ENCODE measurements around the gene FGF11. TPM values are rescaled to one million over a fixed set of nuclear protein-coding genes. Genes with fewer than 3 reads are reported as not detected.

FGF11 gene
- total and polyA plus RNA-seq, 2 experiments from 2014 or later, result 0.36 TPM; not detected in 1

DNA sequence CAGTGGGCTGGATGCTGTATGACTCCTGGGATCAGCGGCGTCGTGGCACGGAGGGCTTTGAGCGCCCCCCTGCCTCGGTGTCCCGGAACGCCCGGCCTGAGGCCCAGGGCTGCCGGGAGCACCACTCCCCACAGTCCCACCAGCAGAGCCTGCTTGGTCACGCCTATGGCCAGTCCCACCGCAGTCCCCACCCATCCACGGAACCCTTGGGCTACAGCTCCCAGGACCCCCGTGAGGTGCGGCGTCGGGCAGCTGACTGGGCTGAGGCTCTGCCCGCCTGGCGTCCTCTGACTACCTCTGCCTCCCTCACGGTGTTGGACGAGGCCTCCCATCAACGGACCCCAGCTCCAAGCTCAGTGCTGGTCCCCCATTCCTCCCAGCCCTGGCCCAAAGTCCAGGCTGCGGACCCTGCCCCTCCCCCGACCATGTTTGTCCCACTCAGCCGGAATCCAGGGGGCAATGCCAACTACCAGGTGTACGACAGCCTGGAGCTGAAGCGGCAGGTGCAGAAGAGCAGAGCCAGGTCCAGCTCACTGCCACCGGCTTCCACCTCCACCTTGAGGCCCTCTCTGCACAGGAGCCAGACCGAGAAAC lies 12.3 kb upstream of the FGF11 start:
- Histone ChIP-seq H3K27ac (no peak overlapping the region), H3K79me2 (ENCODE audit: insufficient read depth) (no peaks in the 10 kb centered on the region), H2AFZ (no peak overlapping the region), H3K9me3 (ENCODE audit: low read depth) (no peaks in the 10 kb centered on the region), H3K36me3 (ENCODE audit: low read depth) (no peaks in the 10 kb centered on the region), H3K4me2 (ENCODE audit: unreplicated experiment) (no peak overlapping the region), H3F3A (ENCODE audit: insufficient read depth) (peaks cover 8% of the 10 kb centered on the region; the same call in 1 of the 2 replicates), H3K27me3 (replicated peaks; ENCODE audit: insufficient read depth) (no peaks in the 10 kb centered on the region), H3K9ac (no peak overlapping the region), H3K9me2 (ENCODE audit: insufficient read depth) (no peaks in the 10 kb centered on the region), H3K4me1 (ENCODE audit: insufficient read depth) (no peaks in the 10 kb centered on the region; the same call in 1 of the 2 replicates), H3K4me3 (no peak overlapping the region), H4K20me1 (ENCODE audit: insufficient read depth) (no peaks in the 10 kb centered on the region)
- in situ Hi-C loops (cut with MboI), result no loop called here
- DNase-seq, result no peak
- TF ChIP-seq EZH2 (IDR thresholded peaks at IDR 0.05; ENCODE audit: insufficient read depth, poor library complexity, severe bottlenecking) (no peak), EZH2phosphoT487 (IDR thresholded peaks at IDR 0.05; ENCODE audit: insufficient read depth, low read depth) (no peak)
- 87 to 89% methylated on average over 16 to 29 of the region's 29 CpGs for WGBS, 2 experiments (ENCODE audit: low coverage in 1 of 2, low lambda C conversion rate in 2 of 2, missing lambda C conversion rate in 2 of 2)

DNA sequence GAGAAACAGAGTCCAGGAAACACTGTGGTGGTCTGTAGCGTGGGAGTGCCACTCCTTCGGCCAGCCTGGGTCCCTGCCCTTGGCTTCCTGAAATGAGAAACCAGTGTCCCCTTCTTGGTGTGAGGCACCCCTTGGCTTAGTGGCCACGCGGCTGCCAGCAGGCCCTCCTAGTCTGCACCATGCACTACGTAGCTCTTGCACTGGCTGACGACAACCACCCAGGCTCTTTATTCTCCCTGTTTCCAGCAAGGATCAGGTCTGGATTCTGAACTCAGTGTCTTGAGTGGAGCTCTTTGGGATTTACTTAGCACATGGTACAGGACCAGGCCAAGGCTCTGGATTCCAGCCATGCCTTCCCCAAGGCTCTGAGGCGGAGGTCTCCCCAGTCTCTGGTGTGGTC lies 11.8 kb upstream of the FGF11 start:
- TF ChIP-seq EZH2phosphoT487 (IDR thresholded peaks at IDR 0.05; ENCODE audit: insufficient read depth, low read depth), result no peak
- TF ChIP-seq EZH2 (IDR thresholded peaks at IDR 0.05; ENCODE audit: insufficient read depth, poor library complexity, severe bottlenecking), result no peak
- 66 to 88% methylated on average over 7 of the region's 7 CpGs for WGBS, 2 experiments (ENCODE audit: low coverage in 1 of 2, low lambda C conversion rate in 2 of 2, missing lambda C conversion rate in 2 of 2)
- in situ Hi-C loops (cut with MboI), result no loop called here

DNA sequence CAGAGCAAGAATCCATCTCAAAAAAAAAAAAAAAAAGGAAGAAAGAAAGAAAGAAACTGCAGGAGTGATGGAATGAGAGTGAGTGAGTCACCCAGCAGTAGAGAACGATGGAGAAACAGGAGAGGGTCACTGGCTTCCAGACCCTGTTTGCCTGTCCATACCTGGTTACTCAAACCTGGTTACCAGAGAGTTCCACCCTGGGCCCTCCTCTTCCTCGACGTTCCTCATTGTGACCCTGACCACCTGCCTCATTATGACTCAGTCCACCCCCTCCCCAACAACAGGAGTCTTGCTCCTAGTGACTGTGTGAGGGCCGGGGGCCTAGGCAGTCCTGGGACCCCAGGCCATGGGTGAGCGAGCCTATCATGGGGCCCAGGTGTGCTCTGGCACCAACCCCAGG lies 10.8 kb upstream of the FGF11 start, which contains the start of gene SPEM3:
Gene SPEM3, plus strand, starts transcription at position 301 of the 400 bp plus-strand sequence. Its CDS starts 46 bp downstream, at position 347.
- no peak within 1 kb of the TSS for H3K4me3 ChIP-seq
- peak; percentile 15 for DNase-seq
- in situ Hi-C loops (cut with MboI), result no loop called here
- H3K27ac ChIP-seq, result no peak within 1 kb of the TSS
- H3K4me1 ChIP-seq (ENCODE audit: insufficient read depth), result no peaks in the 10 kb centered on the region; the same call in 1 of the 2 replicates
- no peak within 1 kb of the TSS for H3K9ac ChIP-seq
- 51 to 72% methylated on average over 5 of the region's 5 CpGs for WGBS, 2 experiments (ENCODE audit: low coverage in 1 of 2, low lambda C conversion rate in 2 of 2, missing lambda C conversion rate in 2 of 2)
- H3F3A ChIP-seq (ENCODE audit: insufficient read depth), result peaks cover 8% of the 10 kb centered on the region; the same call in 1 of the 2 replicates
- H3K9me2 ChIP-seq (ENCODE audit: insufficient read depth), result no peaks in the 10 kb centered on the region
- no peak within 1 kb of the TSS for H2AFZ ChIP-seq
- H3K36me3 ChIP-seq (ENCODE audit: low read depth), result no peaks in the 10 kb centered on the region
- no peak for TF ChIP-seq EZH2 (IDR thresholded peaks at IDR 0.05; ENCODE audit: insufficient read depth, poor library complexity, severe bottlenecking)
- no peaks in the 10 kb centered on the region for H3K9me3 ChIP-seq (ENCODE audit: low read depth)
- no peaks in the 10 kb centered on the region for H3K79me2 ChIP-seq (ENCODE audit: insufficient read depth)
- H3K4me2 ChIP-seq (ENCODE audit: unreplicated experiment), result no peak within 1 kb of the TSS
- no peaks in the 10 kb centered on the region for H4K20me1 ChIP-seq (ENCODE audit: insufficient read depth)
- no peaks in the 10 kb centered on the region for H3K27me3 ChIP-seq (replicated peaks; ENCODE audit: insufficient read depth)

More for the DNA sequence above, 11.8 kb upstream of the FGF11 start:
- H3K4me3 ChIP-seq, result no peak overlapping the region
- no peaks in the 10 kb centered on the region for H3K36me3 ChIP-seq (ENCODE audit: low read depth)
- no peak overlapping the region for H3K4me2 ChIP-seq (ENCODE audit: unreplicated experiment)
- H3K79me2 ChIP-seq (ENCODE audit: insufficient read depth), result no peaks in the 10 kb centered on the region
- no peak overlapping the region for H2AFZ ChIP-seq
- H3K9me3 ChIP-seq (ENCODE audit: low read depth), result no peaks in the 10 kb centered on the region
- no peak for DNase-seq
- H4K20me1 ChIP-seq (ENCODE audit: insufficient read depth), result no peaks in the 10 kb centered on the region
- H3K27ac ChIP-seq, result no peak overlapping the region
- peaks cover 8% of the 10 kb centered on the region; the same call in 1 of the 2 replicates for H3F3A ChIP-seq (ENCODE audit: insufficient read depth)
- H3K9ac ChIP-seq, result no peak overlapping the region
- no peaks in the 10 kb centered on the region for H3K9me2 ChIP-seq (ENCODE audit: insufficient read depth)
- H3K27me3 ChIP-seq (replicated peaks; ENCODE audit: insufficient read depth), result no peaks in the 10 kb centered on the region
- H3K4me1 ChIP-seq (ENCODE audit: insufficient read depth), result no peaks in the 10 kb centered on the region; the same call in 1 of the 2 replicates

DNA sequence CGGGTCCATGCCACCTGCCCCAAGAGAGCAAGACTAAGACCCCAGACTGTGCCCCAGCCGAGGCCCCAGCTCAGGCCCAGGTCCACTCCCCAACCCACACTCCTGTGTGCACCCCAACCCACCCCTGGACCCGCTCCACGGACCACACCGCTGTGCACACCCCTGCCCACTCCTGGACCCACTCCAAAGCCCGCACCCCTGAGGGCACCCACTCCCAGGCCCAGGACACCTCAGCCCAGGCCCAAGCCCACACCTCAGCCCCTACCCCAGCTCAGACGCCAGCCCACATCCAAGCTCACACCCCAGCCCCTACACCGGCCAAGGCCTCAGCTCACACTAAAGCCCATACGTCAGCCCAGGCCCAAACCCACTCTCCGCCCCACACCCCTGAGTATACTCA lies 9.6 kb upstream of the FGF11 start:
- TF ChIP-seq EZH2 (IDR thresholded peaks at IDR 0.05; ENCODE audit: insufficient read depth, poor library complexity, severe bottlenecking) (no peak), EZH2phosphoT487 (IDR thresholded peaks at IDR 0.05; ENCODE audit: insufficient read depth, low read depth) (no peak)
- no peak overlapping the region for H3K4me3 ChIP-seq
- H3K9me3 ChIP-seq (ENCODE audit: low read depth), result no peaks in the 10 kb centered on the region
- no peak overlapping the region for H3K9ac ChIP-seq
- H3K4me2 ChIP-seq (ENCODE audit: unreplicated experiment), result no peak overlapping the region
- in situ Hi-C loops (cut with MboI), result no loop called here
- H3K79me2 ChIP-seq (ENCODE audit: insufficient read depth), result no peaks in the 10 kb centered on the region
- no peaks in the 10 kb centered on the region for H3K9me2 ChIP-seq (ENCODE audit: insufficient read depth)
- H2AFZ ChIP-seq, result no peak overlapping the region
- no peaks in the 10 kb centered on the region for H3K27me3 ChIP-seq (replicated peaks; ENCODE audit: insufficient read depth)
- no peak for DNase-seq
- WGBS, 2 experiments (ENCODE audit: low coverage in 1 of 2, low lambda C conversion rate in 2 of 2, missing lambda C conversion rate in 2 of 2), result 62 to 79% methylated on average over 6 to 9 of the region's 10 CpGs
- H3F3A ChIP-seq (ENCODE audit: insufficient read depth), result peaks cover 8% of the 10 kb centered on the region; the same call in 1 of the 2 replicates
- H3K27ac ChIP-seq, result no peak overlapping the region
- no peaks in the 10 kb centered on the region; the same call in 1 of the 2 replicates for H3K4me1 ChIP-seq (ENCODE audit: insufficient read depth)
- H4K20me1 ChIP-seq (ENCODE audit: insufficient read depth), result no peaks in the 10 kb centered on the region
- H3K36me3 ChIP-seq (ENCODE audit: low read depth), result no peaks in the 10 kb centered on the region
